Muscle of leg (tissue), 11 donors: ENCODE data around the gene UBE2QL1. TPM values are rescaled to one million over a fixed set of nuclear protein-coding genes. Genes with fewer than 3 reads are reported as not detected.

Experiments used
- DNase-seq: peaks from one replicate; pipeline ENCODE4 v3.0.0; 2013
- H3K27ac ChIP-seq: one replicate; pipeline ENCODE4 v1.5.1; 2013; ENCODE audit warnings: mild to moderate bottlenecking, low read length, control low read depth
- H3K27me3 ChIP-seq: one replicate; pipeline ENCODE4 v1.6.1; 2013; ENCODE audit warnings: low read length; ENCODE audit not compliant: control insufficient read depth, insufficient read depth
- H3K36me3 ChIP-seq: one replicate; pipeline ENCODE4 v1.6.1; 2013; ENCODE audit warnings: low read length; ENCODE audit not compliant: control insufficient read depth, insufficient read depth
- H3K4me1 ChIP-seq: one replicate; pipeline ENCODE4 v1.6.1; 2013; ENCODE audit warnings: low read length; ENCODE audit not compliant: control insufficient read depth, insufficient read depth
- H3K4me3 ChIP-seq: one replicate; pipeline ENCODE4 v1.5.1; 2013; ENCODE audit warnings: low read length, control low read depth
- H3K9me3 ChIP-seq: replicated peaks from 2 replicates; pipeline ENCODE4 v1.6.1; 2013; ENCODE audit warnings: low read depth, low read length; ENCODE audit not compliant: control insufficient read depth
- whole genome bisulfite sequencing: methylation state at CpG from one replicate; pipeline ENCODE4 v1.1.5; 2013; ENCODE audit warnings: missing lambda C conversion rate; ENCODE audit not compliant: insufficient coverage; 5-methylcytosine and 5-hydroxymethylcytosine counted together
- polyA plus RNA-seq, 8 donors: library from polyadenylated mRNA; unstranded; fragments of 120-200 nt; gene quantifications; one replicate each; pipeline versions ENCODE4 v1.2.1 to v1.2.3, GENCODE V29; 2013; ENCODE audit warnings: inconsistent platforms in 1 of 8, low replicate concordance in 1 of 8; ENCODE audit not compliant: insufficient read length in 8 of 8, insufficient read depth in 1 of 8
- total RNA-seq: library from RNA; stranded (reverse); fragments of 120-200 nt; gene quantifications from one replicate; pipeline ENCODE4 v1.2.4, GENCODE V29; 2013

Gene UBE2QL1
- total and polyA plus RNA-seq, 9 donors = 0.58 to 3.3 (median 1.8) TPM

GRCh38 chr5:6453937-6454560 lies 5.4 kb downstream of the UBE2QL1 start:
- H3K4me1 ChIP-seq = peaks cover 5% of the 10 kb centered on the region
- H3K27ac ChIP-seq = no peak overlapping the region
- peaks cover 42% of the 10 kb centered on the region for H3K27me3 ChIP-seq
- no peaks in the 10 kb centered on the region for H3K36me3 ChIP-seq
- no peak for DNase-seq
- no peaks in the 10 kb centered on the region for H3K9me3 ChIP-seq
- WGBS = 40% methylated on average over 1 of the region's 2 CpGs
- no peak overlapping the region for H3K4me3 ChIP-seq

DNA sequence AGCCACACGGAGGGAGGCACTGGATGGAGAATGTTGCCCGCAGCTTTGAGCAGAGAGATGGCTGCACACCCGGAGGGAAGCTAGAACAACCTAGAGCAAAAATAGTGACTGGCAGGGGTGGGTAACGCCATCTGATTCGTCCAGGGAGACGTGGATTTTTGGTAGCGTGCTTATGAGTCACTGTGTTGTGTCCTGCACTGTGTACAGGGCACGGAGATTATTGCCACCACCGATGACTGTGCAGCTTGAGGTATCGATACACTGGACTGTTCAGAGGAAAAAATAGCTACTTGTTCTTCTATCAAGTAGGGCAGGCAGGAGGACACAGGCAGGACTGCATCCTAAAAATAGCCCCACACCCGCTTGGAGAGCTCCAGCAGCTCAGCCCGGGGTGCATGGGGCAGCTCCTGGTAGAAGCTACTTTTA lies 6.0 kb downstream of the UBE2QL1 start:
- Histone ChIP-seq H3K27ac (no peak overlapping the region), H3K4me3 (no peak overlapping the region), H3K27me3 (peaks cover 37% of the 10 kb centered on the region), H3K36me3 (no peaks in the 10 kb centered on the region), H3K9me3 (no peaks in the 10 kb centered on the region), H3K4me1 (no peaks in the 10 kb centered on the region)
- WGBS = 77% methylated on average over 9 of the region's 12 CpGs
- DNase-seq = no peak

GRCh38 chr5:6455571-6456200 lies 7.0 kb downstream of the UBE2QL1 start:
- no peak for DNase-seq
- no peaks in the 10 kb centered on the region for H3K9me3 ChIP-seq
- H3K27ac ChIP-seq = no peak overlapping the region
- H3K36me3 ChIP-seq = no peaks in the 10 kb centered on the region
- no peak overlapping the region for H3K4me3 ChIP-seq
- H3K27me3 ChIP-seq = peaks cover 27% of the 10 kb centered on the region
- WGBS = 74% methylated on average over 12 of the region's 13 CpGs
- H3K4me1 ChIP-seq = no peaks in the 10 kb centered on the region

DNA sequence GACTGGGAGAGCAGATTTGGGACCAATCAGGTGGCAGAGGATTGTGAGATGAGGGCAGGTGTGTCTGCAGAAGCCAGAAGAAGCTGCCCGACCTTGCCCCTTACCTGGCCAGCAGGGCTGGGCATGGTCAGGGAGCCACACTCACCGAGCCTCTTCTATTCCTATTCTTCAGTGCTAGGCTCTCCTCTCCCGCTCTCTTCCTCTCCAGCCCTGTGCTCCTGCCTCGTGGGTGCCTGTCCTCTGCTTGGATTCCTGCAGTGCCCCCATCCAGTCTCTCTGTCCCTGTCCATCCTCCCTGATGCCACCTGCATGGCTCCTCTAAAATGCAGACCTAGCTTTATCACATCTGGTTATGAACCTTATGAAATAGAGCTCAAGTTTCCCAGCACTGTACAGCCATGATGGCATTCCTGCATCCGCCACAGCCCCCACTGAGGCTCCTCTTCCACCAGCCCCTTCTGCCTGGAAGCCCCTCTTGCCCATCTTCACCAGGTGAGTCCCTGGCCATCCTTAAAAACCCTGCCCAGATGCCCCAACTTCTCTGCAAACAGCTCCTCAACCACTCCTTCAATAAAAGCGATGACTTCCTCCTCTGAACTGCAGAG lies 8.2 kb downstream of the UBE2QL1 start:
- H3K27me3 ChIP-seq = peaks cover 27% of the 10 kb centered on the region
- no peaks in the 10 kb centered on the region for H3K4me1 ChIP-seq
- DNase-seq = no peak
- no peak overlapping the region for H3K27ac ChIP-seq
- 83% methylated on average over 5 of the region's 6 CpGs for WGBS
- no peak overlapping the region for H3K4me3 ChIP-seq
- H3K36me3 ChIP-seq = no peaks in the 10 kb centered on the region
- H3K9me3 ChIP-seq = no peaks in the 10 kb centered on the region

DNA sequence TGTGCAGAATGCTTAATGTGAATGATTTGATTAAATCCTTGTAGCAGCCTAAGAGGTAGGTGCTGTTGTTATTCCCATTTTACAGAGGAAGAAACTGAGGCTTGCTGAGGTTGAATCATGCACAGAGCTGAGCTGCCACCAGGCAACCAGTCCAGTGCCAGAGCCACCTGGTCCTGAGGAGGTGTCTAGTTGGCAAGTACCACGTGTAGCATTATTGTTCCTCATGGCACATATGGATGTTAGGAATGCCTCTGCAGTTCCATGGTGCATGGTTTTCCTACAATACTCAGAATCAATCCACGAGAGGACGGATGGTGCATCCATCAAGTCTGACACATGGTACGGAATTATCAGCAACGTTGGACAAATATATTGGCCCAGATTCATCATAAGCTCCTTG lies 8.9 kb downstream of the UBE2QL1 start:
- no peak overlapping the region for H3K27ac ChIP-seq
- H3K4me1 ChIP-seq = no peaks in the 10 kb centered on the region
- no peaks in the 10 kb centered on the region for H3K9me3 ChIP-seq
- no peaks in the 10 kb centered on the region for H3K36me3 ChIP-seq
- H3K4me3 ChIP-seq = no peak overlapping the region
- DNase-seq = no peak
- WGBS = 53% methylated on average over 3 of the region's 5 CpGs
- peaks cover 26% of the 10 kb centered on the region for H3K27me3 ChIP-seq

GRCh38 chr5:6458833-6459232 lies 10.2 kb downstream of the UBE2QL1 start:
- Histone ChIP-seq H3K4me1 (no peaks in the 10 kb centered on the region), H3K27me3 (peaks cover 18% of the 10 kb centered on the region), H3K27ac (no peak overlapping the region), H3K36me3 (no peaks in the 10 kb centered on the region), H3K9me3 (no peaks in the 10 kb centered on the region), H3K4me3 (no peak overlapping the region)
- DNase-seq = no peak
- WGBS = no CpG with 5 or more reads among the region's 4 CpGs

GRCh38 chr5:6459896-6460295 lies 11.2 kb downstream of the UBE2QL1 start:
- Histone ChIP-seq H3K27me3 (peaks cover 15% of the 10 kb centered on the region), H3K9me3 (no peaks in the 10 kb centered on the region), H3K36me3 (no peaks in the 10 kb centered on the region), H3K27ac (no peak overlapping the region), H3K4me3 (no peak overlapping the region), H3K4me1 (no peaks in the 10 kb centered on the region)
- no peak for DNase-seq
- WGBS = 67% methylated on average over 1 of the region's 5 CpGs

DNA sequence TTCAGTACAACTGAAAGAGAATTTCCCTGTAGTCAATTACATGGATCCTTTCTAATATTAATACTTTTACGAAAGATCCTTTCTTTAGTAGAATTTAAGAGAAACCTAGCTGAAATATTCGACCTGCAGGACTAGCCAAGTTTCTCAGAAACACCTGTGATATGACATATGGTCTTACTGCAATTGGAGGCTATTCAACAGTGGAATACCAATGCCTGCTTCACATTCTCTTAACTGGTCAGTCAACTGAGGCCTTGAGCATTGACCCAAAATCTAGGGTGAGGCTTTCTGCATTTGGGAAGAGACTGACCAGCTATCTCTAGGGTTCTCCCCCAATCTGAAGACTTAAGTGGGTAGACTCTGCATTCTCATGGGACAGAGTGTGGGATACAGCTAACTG lies 12.3 kb downstream of the UBE2QL1 start:
- Histone ChIP-seq H3K4me1 (no peaks in the 10 kb centered on the region), H3K4me3 (no peak overlapping the region), H3K27me3 (peaks cover 11% of the 10 kb centered on the region), H3K9me3 (no peaks in the 10 kb centered on the region), H3K36me3 (no peaks in the 10 kb centered on the region), H3K27ac (no peak overlapping the region)
- WGBS = no CpG with 5 or more reads among the region's 2 CpGs
- DNase-seq = no peak

DNA sequence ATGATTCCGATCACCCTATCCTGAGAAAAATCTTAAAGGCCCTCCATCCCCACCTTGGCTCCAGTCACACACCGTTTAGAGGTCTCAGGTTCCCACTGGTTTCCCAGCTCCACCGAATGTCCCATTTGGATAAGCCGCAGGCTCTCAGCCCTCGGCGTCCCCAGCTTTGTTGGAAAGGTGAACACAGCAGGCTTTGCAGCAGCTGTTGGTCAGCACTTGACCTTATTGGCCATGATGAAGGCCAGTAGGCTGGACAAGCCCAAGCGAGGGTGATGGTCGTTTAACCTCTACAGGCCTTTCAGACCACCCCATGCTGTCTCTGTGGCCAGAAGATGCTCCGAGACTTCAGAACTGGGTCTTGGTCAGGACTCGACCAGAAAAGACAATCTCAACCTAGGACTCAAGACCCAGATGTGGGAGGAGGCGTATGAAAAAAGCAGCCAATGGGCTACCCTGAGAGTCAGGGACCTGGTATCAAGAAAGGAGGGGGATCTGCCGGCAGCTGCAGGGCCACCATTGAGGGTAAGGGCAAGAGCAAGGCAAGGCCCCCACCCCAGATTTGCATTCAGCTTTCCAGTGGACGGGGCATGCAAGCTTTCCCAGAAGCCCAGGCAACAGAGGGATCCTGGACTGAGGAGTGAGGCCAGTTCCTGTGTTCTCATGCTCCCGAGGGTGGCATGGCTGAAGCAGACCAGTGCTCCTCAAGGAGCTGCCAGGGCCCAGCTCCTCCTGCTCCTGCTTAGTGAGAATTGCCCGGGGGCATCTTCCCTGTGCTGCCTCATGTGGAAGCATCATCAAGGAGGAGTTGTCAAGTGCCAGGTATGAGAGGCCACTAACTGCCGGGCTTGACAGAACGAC lies 13.4 kb downstream of the UBE2QL1 start:
- DNase-seq = no peak
- no peak overlapping the region for H3K4me3 ChIP-seq
- WGBS = 81% methylated on average over 11 of the region's 17 CpGs
- H3K36me3 ChIP-seq = no peaks in the 10 kb centered on the region
- H3K27me3 ChIP-seq = peaks cover 11% of the 10 kb centered on the region
- no peak overlapping the region for H3K27ac ChIP-seq
- no peaks in the 10 kb centered on the region for H3K4me1 ChIP-seq
- H3K9me3 ChIP-seq = no peaks in the 10 kb centered on the region

- no peaks in the 10 kb centered on the region for H3K36me3 ChIP-seq
- 94% methylated on average over 2 of the region's 7 CpGs for WGBS
- no peaks in the 10 kb centered on the region for H3K9me3 ChIP-seq
- no peak overlapping the region for H3K4me3 ChIP-seq
- H3K27me3 ChIP-seq = peaks cover 7% of the 10 kb centered on the region
- DNase-seq = no peak
- H3K27ac ChIP-seq = no peak overlapping the region
- H3K4me1 ChIP-seq = no peaks in the 10 kb centered on the region
Observed at GRCh38 chr5:6462671-6463070, 14.0 kb downstream of the UBE2QL1 start.
